ENCODE measurements around the gene SCAMP3.

The SCAMP3 gene

GRCh38 chr1:155304558-155305063 is 42.5 kb upstream of the SCAMP3 start:
- H3K27ac ChIP-seq (ENCODE audit: low read depth, low read length): no peak overlapping the region
- WGBS (ENCODE audit: extremely low coverage, insufficient coverage, low lambda C conversion rate): no CpG with 5 or more reads among the region's 11 CpGs

GRCh38 chr1:155301342-155301841 is 39.2 kb upstream of the SCAMP3 start, which contains the start of gene PKLR:
Gene PKLR (minus strand): TSS chr1:155301438. CDS start chr1:155301395, 43 bp downstream.
- no peaks in the 10 kb centered on the region for H3K27me3 ChIP-seq (ENCODE audit: insufficient read depth, low read length, poor library complexity)

More at GRCh38 chr1:155304558-155305063, 42.5 kb upstream of the SCAMP3 start:
- Histone ChIP-seq H4K5ac (ENCODE audit: low read length) (no peak overlapping the region), H3K27me3 (ENCODE audit: insufficient read depth, low read length, poor library complexity) (no peaks in the 10 kb centered on the region), H2BK120ac (ENCODE audit: low read depth, low read length) (no peak overlapping the region), H3K4me1 (ENCODE audit: control insufficient read depth, low read depth, low read length) (no peaks in the 10 kb centered on the region), H3K18ac (ENCODE audit: low read length) (no peak overlapping the region), H3K4me3 (ENCODE audit: low read length) (no peak overlapping the region), H3K56ac (ENCODE audit: low read length) (no peak overlapping the region), H2BK15ac (replicated peaks; ENCODE audit: low read depth) (no peak overlapping the region), H4K8ac (ENCODE audit: low read depth, low read length) (no peak overlapping the region), H3K23ac (ENCODE audit: low read length) (no peak overlapping the region), H3K79me1 (ENCODE audit: low read length) (peaks cover 4% of the 10 kb centered on the region), H3K4ac (ENCODE audit: low read depth, low read length) (no peak overlapping the region), H3K36me3 (ENCODE audit: control insufficient read depth, insufficient read depth, low read length) (no peaks in the 10 kb centered on the region), H3K79me2 (ENCODE audit: control insufficient read depth, insufficient read depth, low read length) (peaks cover 8% of the 10 kb centered on the region), H3K9ac (ENCODE audit: low read length) (no peak overlapping the region), H2AK5ac (ENCODE audit: low read length) (peak overlapping the region; percentile 38), H2BK5ac (ENCODE audit: low read length) (no peak overlapping the region), H3K4me2 (ENCODE audit: low read length) (no peak overlapping the region)
- DNase-seq: no peak

GRCh38 chr1:155300553-155301329 is 38.6 kb upstream of the SCAMP3 start:
- Histone ChIP-seq H3K4ac (ENCODE audit: low read depth, low read length) (no peak overlapping the region), H3K79me2 (ENCODE audit: control insufficient read depth, insufficient read depth, low read length) (no peaks in the 10 kb centered on the region), H3K27me3 (ENCODE audit: insufficient read depth, low read length, poor library complexity) (no peaks in the 10 kb centered on the region), H3K79me1 (ENCODE audit: low read length) (no peaks in the 10 kb centered on the region), H2AK5ac (ENCODE audit: low read length) (no peak overlapping the region), H4K5ac (ENCODE audit: low read length) (no peak overlapping the region), H3K23ac (ENCODE audit: low read length) (no peak overlapping the region), H2BK15ac (replicated peaks; ENCODE audit: low read depth) (no peak overlapping the region), H3K36me3 (ENCODE audit: control insufficient read depth, insufficient read depth, low read length) (no peaks in the 10 kb centered on the region), H2BK5ac (ENCODE audit: low read length) (no peak overlapping the region), H3K9ac (ENCODE audit: low read length) (no peak overlapping the region), H3K4me2 (ENCODE audit: low read length) (no peak overlapping the region), H3K56ac (ENCODE audit: low read length) (no peak overlapping the region), H3K4me3 (ENCODE audit: low read length) (no peak overlapping the region), H3K4me1 (ENCODE audit: control insufficient read depth, low read depth, low read length) (no peaks in the 10 kb centered on the region), H4K8ac (ENCODE audit: low read depth, low read length) (no peak overlapping the region), H3K27ac (ENCODE audit: low read depth, low read length) (no peak overlapping the region), H3K18ac (ENCODE audit: low read length) (no peak overlapping the region), H2BK120ac (ENCODE audit: low read depth, low read length) (no peak overlapping the region)
- DNase-seq: no peak
- WGBS (ENCODE audit: extremely low coverage, insufficient coverage, low lambda C conversion rate): no CpG with 5 or more reads among the region's 9 CpGs

More at GRCh38 chr1:155301342-155301841, 39.2 kb upstream of the SCAMP3 start, which contains the start of gene PKLR:
- H3K4me2 ChIP-seq (ENCODE audit: low read length): no peak within 1 kb of the TSS
- H3K4me1 ChIP-seq (ENCODE audit: control insufficient read depth, low read depth, low read length): no peaks in the 10 kb centered on the region
- no CpG with 5 or more reads among the region's 5 CpGs for WGBS (ENCODE audit: extremely low coverage, insufficient coverage, low lambda C conversion rate)
- no peak within 1 kb of the TSS for H3K4me3 ChIP-seq (ENCODE audit: low read length)
- no peaks in the 10 kb centered on the region for H3K79me1 ChIP-seq (ENCODE audit: low read length)
- no peak within 1 kb of the TSS for H3K9ac ChIP-seq (ENCODE audit: low read length)
- no peak within 1 kb of the TSS for H3K56ac ChIP-seq (ENCODE audit: low read length)
- no peak within 1 kb of the TSS for H2BK120ac ChIP-seq (ENCODE audit: low read depth, low read length)
- H2BK5ac ChIP-seq (ENCODE audit: low read length): no peak within 1 kb of the TSS
- no peak within 1 kb of the TSS for H4K8ac ChIP-seq (ENCODE audit: low read depth, low read length)
- H3K4ac ChIP-seq (ENCODE audit: low read depth, low read length): no peak within 1 kb of the TSS
- no peak within 1 kb of the TSS for H3K27ac ChIP-seq (ENCODE audit: low read depth, low read length)
- H2AK5ac ChIP-seq (ENCODE audit: low read length): no peak within 1 kb of the TSS
- H2BK15ac ChIP-seq (replicated peaks; ENCODE audit: low read depth): no peak within 1 kb of the TSS
- H3K18ac ChIP-seq (ENCODE audit: low read length): no peak within 1 kb of the TSS
- no peaks in the 10 kb centered on the region for H3K36me3 ChIP-seq (ENCODE audit: control insufficient read depth, insufficient read depth, low read length)
- no peak within 1 kb of the TSS for H3K23ac ChIP-seq (ENCODE audit: low read length)
- H3K79me2 ChIP-seq (ENCODE audit: control insufficient read depth, insufficient read depth, low read length): no peaks in the 10 kb centered on the region
- no peak for DNase-seq
- H4K5ac ChIP-seq (ENCODE audit: low read length): no peak within 1 kb of the TSS

- H3K4me1 ChIP-seq (ENCODE audit: control insufficient read depth, low read depth, low read length): no peaks in the 10 kb centered on the region
- H2BK120ac ChIP-seq (ENCODE audit: low read depth, low read length): no peak overlapping the region
- H3K9ac ChIP-seq (ENCODE audit: low read length): no peak overlapping the region
- no peak overlapping the region for H4K8ac ChIP-seq (ENCODE audit: low read depth, low read length)
- no peaks in the 10 kb centered on the region for H3K79me2 ChIP-seq (ENCODE audit: control insufficient read depth, insufficient read depth, low read length)
- H3K4me3 ChIP-seq (ENCODE audit: low read length): no peak overlapping the region
- no peak overlapping the region for H3K56ac ChIP-seq (ENCODE audit: low read length)
- no peaks in the 10 kb centered on the region for H3K27me3 ChIP-seq (ENCODE audit: insufficient read depth, low read length, poor library complexity)
- no peak overlapping the region for H3K23ac ChIP-seq (ENCODE audit: low read length)
- no peak overlapping the region for H3K27ac ChIP-seq (ENCODE audit: low read depth, low read length)
- no peak overlapping the region for H4K5ac ChIP-seq (ENCODE audit: low read length)
- H2BK5ac ChIP-seq (ENCODE audit: low read length): no peak overlapping the region
- H3K18ac ChIP-seq (ENCODE audit: low read length): no peak overlapping the region
- no CpG with 5 or more reads among the region's 8 CpGs for WGBS (ENCODE audit: extremely low coverage, insufficient coverage, low lambda C conversion rate)
- H2AK5ac ChIP-seq (ENCODE audit: low read length): no peak overlapping the region
- H3K4me2 ChIP-seq (ENCODE audit: low read length): no peak overlapping the region
- no peaks in the 10 kb centered on the region for H3K36me3 ChIP-seq (ENCODE audit: control insufficient read depth, insufficient read depth, low read length)
- no peak overlapping the region for H2BK15ac ChIP-seq (replicated peaks; ENCODE audit: low read depth)
- no peaks in the 10 kb centered on the region for H3K79me1 ChIP-seq (ENCODE audit: low read length)
- H3K4ac ChIP-seq (ENCODE audit: low read depth, low read length): no peak overlapping the region
- DNase-seq: no peak
Measured at GRCh38 chr1:155300024-155300423, 37.9 kb upstream of the SCAMP3 start.

- Histone ChIP-seq H3K4me1 (ENCODE audit: control insufficient read depth, low read depth, low read length) (no peaks in the 10 kb centered on the region), H2AK5ac (ENCODE audit: low read length) (no peak overlapping the region), H3K27ac (ENCODE audit: low read depth, low read length) (no peak overlapping the region), H4K8ac (ENCODE audit: low read depth, low read length) (no peak overlapping the region), H3K4me3 (ENCODE audit: low read length) (no peak overlapping the region), H3K36me3 (ENCODE audit: control insufficient read depth, insufficient read depth, low read length) (no peaks in the 10 kb centered on the region), H2BK5ac (ENCODE audit: low read length) (no peak overlapping the region), H2BK120ac (ENCODE audit: low read depth, low read length) (no peak overlapping the region), H3K79me1 (ENCODE audit: low read length) (no peaks in the 10 kb centered on the region), H3K56ac (ENCODE audit: low read length) (no peak overlapping the region), H3K4me2 (ENCODE audit: low read length) (no peak overlapping the region), H3K23ac (ENCODE audit: low read length) (no peak overlapping the region), H3K4ac (ENCODE audit: low read depth, low read length) (no peak overlapping the region), H3K9ac (ENCODE audit: low read length) (no peak overlapping the region), H4K5ac (ENCODE audit: low read length) (no peak overlapping the region), H3K27me3 (ENCODE audit: insufficient read depth, low read length, poor library complexity) (no peaks in the 10 kb centered on the region), H3K79me2 (ENCODE audit: control insufficient read depth, insufficient read depth, low read length) (no peaks in the 10 kb centered on the region), H2BK15ac (replicated peaks; ENCODE audit: low read depth) (no peak overlapping the region), H3K18ac (ENCODE audit: low read length) (no peak overlapping the region)
- DNase-seq: no peak
- WGBS (ENCODE audit: extremely low coverage, insufficient coverage, low lambda C conversion rate): no CpG with 5 or more reads among the region's 7 CpGs
Measured at GRCh38 chr1:155297384-155297783, 35.2 kb upstream of the SCAMP3 start.

All from mesendoderm (in vitro differentiated cells).